MCF 10A (cell line): ENCODE data around the gene ZMIZ1. TPM values are rescaled to one million over a fixed set of nuclear protein-coding genes. Genes with fewer than 3 reads are reported as not detected.

Experiments
- BruUV-seq: library from RNA; stranded (reverse); fragments of 400-500 nt; replicated peaks from 2 replicates; lab custom pipeline; 2021; lab: Mats Ljungman, UMichigan
- CTCF ChIA-PET: fragments of 300-600 bp; sonication (Branson Sonifier 250); formaldehyde crosslinking; extraction: SDS; loops from one replicate; lab custom pipeline; 2021; ENCODE audit warnings: antibody characterized with exemption, inconsistent platforms; lab: Yijun Ruan, JAX
- POLR2A ChIA-PET: fragments of 300-600, 350-650 bp; sonication (Branson Sonifier 250); formaldehyde crosslinking; extraction: SDS; loops from one replicate; lab custom pipeline; 2020; ENCODE audit warnings: antibody characterized with exemption, inconsistent platforms; lab: Yijun Ruan, JAX
- DNase-seq: peaks from one replicate; pipeline ENCODE4 v3.0.0-alpha.2; 2018; ENCODE audit not compliant: unreplicated experiment
- H3K27ac Mint-ChIP-seq: one replicate; pipeline ENCODE4 v1.8.0; 2022; ENCODE audit warnings: mild to moderate bottlenecking, low read depth, mixed read lengths; ENCODE audit not compliant: unreplicated experiment
- H3K27me3 Mint-ChIP-seq: one replicate; pipeline ENCODE4 v1.8.0; 2022; ENCODE audit warnings: mixed read lengths; ENCODE audit not compliant: insufficient read depth, unreplicated experiment
- H3K36me3 Mint-ChIP-seq: one replicate; pipeline ENCODE4 v1.8.0; 2022; ENCODE audit warnings: mild to moderate bottlenecking, moderate library complexity, mixed read lengths; ENCODE audit not compliant: insufficient read depth, unreplicated experiment
- H3K4me1 Mint-ChIP-seq: one replicate; pipeline ENCODE4 v1.8.0; 2022; ENCODE audit warnings: mixed read lengths; ENCODE audit not compliant: insufficient read depth, unreplicated experiment
- H3K4me3 Mint-ChIP-seq: one replicate; pipeline ENCODE4 v1.8.0; 2022; ENCODE audit warnings: mild to moderate bottlenecking, moderate library complexity, mixed read lengths; ENCODE audit not compliant: unreplicated experiment
- H3K9me3 Mint-ChIP-seq: one replicate; pipeline ENCODE4 v1.8.0; 2022; ENCODE audit warnings: mixed read lengths; ENCODE audit not compliant: unreplicated experiment
- CTCF ChIP-seq: fragments of 200-600 bp; IDR thresholded peaks from one replicate; pipeline ENCODE4 v1.8.0; 2022; ENCODE audit warnings: antibody characterized with exemption, mild to moderate bottlenecking; ENCODE audit not compliant: unreplicated experiment
- intact Hi-C: fragments of 100-400 bp; cut with micrococcal nuclease; formaldehyde crosslinking; loops from 2 replicates; pipeline ENCODE4 v1.14.1; 2022
- total RNA-seq: library from RNA; stranded (reverse); gene quantifications from 2 replicates; pipeline ENCODE4 v1.2.3, GENCODE V29; 2022

The ZMIZ1 gene
- total RNA-seq, 1 experiment from 2014 or later, result 15.5 TPM

- ChIA-PET POLR2A (interaction anchor here (0.7 kb wide), 1 partner anchor 16 kb away, joined by 3 read pairs; no protein-coding TSS in a partner anchor), CTCF (no interaction called here)
- no peak for DNase-seq
- Mint-ChIP-seq H3K27ac (no peak overlapping the region), H3K27me3 (no peaks in the 10 kb centered on the region), H3K36me3 (peaks cover 19% of the 10 kb centered on the region), H3K4me3 (no peak overlapping the region), H3K4me1 (no peaks in the 10 kb centered on the region), H3K9me3 (no peaks in the 10 kb centered on the region)
- TF ChIP-seq CTCF, result no peak
- intact Hi-C loops, result no loop called here
- no TSS peak for BruUV-seq
Observed at GRCh38 chr10:79223091-79224048, 154.6 kb downstream of the ZMIZ1 start.

GRCh38 chr10:79224263-79224949, 155.6 kb downstream of the ZMIZ1 start:
- Mint-ChIP-seq H3K27me3 (no peaks in the 10 kb centered on the region), H3K27ac (no peak overlapping the region), H3K36me3 (peaks cover 11% of the 10 kb centered on the region), H3K9me3 (no peaks in the 10 kb centered on the region), H3K4me1 (no peaks in the 10 kb centered on the region), H3K4me3 (no peak overlapping the region)
- intact Hi-C loops, result no loop called here
- ChIA-PET CTCF (no interaction called here), POLR2A (interaction anchor here (0.7 kb wide), 1 partner anchor 15 kb away, joined by 3 read pairs; no protein-coding TSS in a partner anchor)
- BruUV-seq, result no TSS peak
- TF ChIP-seq CTCF, result no peak
- DNase-seq, result no peak

GRCh38 chr10:79224992-79225391, 156.2 kb downstream of the ZMIZ1 start:
- Mint-ChIP-seq H3K27me3 (no peaks in the 10 kb centered on the region), H3K4me3 (no peak overlapping the region), H3K4me1 (no peaks in the 10 kb centered on the region), H3K36me3 (peaks cover 11% of the 10 kb centered on the region), H3K9me3 (no peaks in the 10 kb centered on the region), H3K27ac (no peak overlapping the region)
- no TSS peak for BruUV-seq
- TF ChIP-seq CTCF, result no peak
- ChIA-PET CTCF (no interaction called here), POLR2A (no interaction called here)
- intact Hi-C loops, result no loop called here
- DNase-seq, result no peak
